Cardiac muscle cell (in vitro differentiated cells and primary cell): ENCODE measurements around the gene BCL11A. TPM values are rescaled to one million over a fixed set of nuclear protein-coding genes. Genes with fewer than 3 reads are reported as not detected.

Source experiments
- DNase-seq, 2 donors: peaks; one replicate each; pipeline versions ENCODE4 v3.0.0 to v3.0.0-alpha.2; 2010 to 2017; ENCODE audit warnings: low read depth in 1 of 2, low spot score in 1 of 2
- H3K27ac ChIP-seq: fragments of 200-600 bp; sonication (generic); 2 replicates; pipeline ENCODE4 v1.5.1; 2016
- H3K27me3 ChIP-seq: fragments of 200-600 bp; sonication (generic); 2 replicates; pipeline ENCODE4 v1.6.0; 2016; ENCODE audit warnings: control low read depth
- H3K36me3 ChIP-seq: fragments of 200-600 bp; sonication (generic); 2 replicates; pipeline ENCODE4 v1.5.1; 2016; ENCODE audit warnings: control low read depth
- H3K4me1 ChIP-seq: fragments of 200-600 bp; sonication (generic); 2 replicates; pipeline ENCODE4 v1.8.1; 2017; ENCODE audit warnings: low read depth, mild to moderate bottlenecking, mixed run types
- H3K4me3 ChIP-seq: fragments of 200-600 bp; sonication (generic); 2 replicates; pipeline ENCODE4 v1.5.1; 2016; ENCODE audit warnings: mild to moderate bottlenecking
- H3K9me3 ChIP-seq: fragments of 200-600 bp; sonication (generic); 2 replicates; pipeline ENCODE4 v1.5.1; 2017; ENCODE audit warnings: low read depth, mild to moderate bottlenecking, control low read depth
- CTCF ChIP-seq: IDR thresholded peaks from 2 replicates; pipeline ENCODE4 v1.5.1; 2012; ENCODE audit warnings: low read depth, mild to moderate bottlenecking, low read length
- polyA plus RNA-seq: library from polyadenylated mRNA; unstranded; fragments of >200 nt; fragmentation: Nextera tagmentation; extraction: Ambion mirVana; gene quantifications from 2 replicates; pipeline ENCODE4 v1.2.1, GENCODE V29; 2016
- total RNA-seq: library from RNA; depleted of rRNA; stranded (reverse); fragments of >200 nt; gene quantifications from 2 replicates; pipeline ENCODE4 v1.2.3, GENCODE V29; 2016

Gene BCL11A
- total and polyA plus RNA-seq, 2 experiments from 2014 or later, result 15.7 to 19.8 TPM

GRCh38 chr2:60596411-60596810 lies 43.0 kb upstream of the BCL11A start:
- no peaks in the 10 kb centered on the region for H3K4me1 ChIP-seq
- no peak overlapping the region for H3K27ac ChIP-seq
- H3K27me3 ChIP-seq, result no peaks in the 10 kb centered on the region
- H3K9me3 ChIP-seq, result no peaks in the 10 kb centered on the region
- no peak for DNase-seq
- no peak for TF ChIP-seq CTCF
- H3K4me3 ChIP-seq, result no peak overlapping the region
- H3K36me3 ChIP-seq, result no peaks in the 10 kb centered on the region

DNA sequence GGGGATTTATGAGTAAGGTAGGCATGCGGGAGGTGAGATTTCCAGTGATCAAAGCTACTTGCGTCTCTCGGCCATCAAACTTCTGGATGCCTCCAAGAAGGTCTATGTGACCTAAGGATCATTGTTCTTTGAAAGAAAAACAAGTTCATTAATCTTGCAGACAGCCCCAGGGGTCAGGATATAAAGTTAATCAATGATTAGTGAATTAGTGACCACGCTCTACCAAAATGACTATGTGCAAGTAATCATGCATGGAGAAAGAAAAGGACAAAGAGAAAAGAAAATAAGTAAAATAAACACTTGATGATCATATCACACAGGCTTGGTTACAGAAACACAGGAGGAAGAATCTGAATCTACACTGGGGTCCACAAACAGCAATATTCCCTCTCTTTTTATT lies 42.5 kb upstream of the BCL11A start:
- no peak for DNase-seq
- Histone ChIP-seq H3K4me3 (no peak overlapping the region), H3K4me1 (no peaks in the 10 kb centered on the region), H3K27me3 (no peaks in the 10 kb centered on the region), H3K9me3 (no peaks in the 10 kb centered on the region), H3K36me3 (no peaks in the 10 kb centered on the region), H3K27ac (no peak overlapping the region)
- no peak for TF ChIP-seq CTCF

- TF ChIP-seq CTCF, result no peak
- no peaks in the 10 kb centered on the region for H3K36me3 ChIP-seq
- no peaks in the 10 kb centered on the region for H3K9me3 ChIP-seq
- H3K27me3 ChIP-seq, result peaks cover 3% of the 10 kb centered on the region
- no peak for DNase-seq
- no peak overlapping the region for H3K27ac ChIP-seq
- H3K4me1 ChIP-seq, result no peaks in the 10 kb centered on the region
- no peak overlapping the region for H3K4me3 ChIP-seq
Observed at GRCh38 chr2:60589104-60589503, 35.6 kb upstream of the BCL11A start.

DNA sequence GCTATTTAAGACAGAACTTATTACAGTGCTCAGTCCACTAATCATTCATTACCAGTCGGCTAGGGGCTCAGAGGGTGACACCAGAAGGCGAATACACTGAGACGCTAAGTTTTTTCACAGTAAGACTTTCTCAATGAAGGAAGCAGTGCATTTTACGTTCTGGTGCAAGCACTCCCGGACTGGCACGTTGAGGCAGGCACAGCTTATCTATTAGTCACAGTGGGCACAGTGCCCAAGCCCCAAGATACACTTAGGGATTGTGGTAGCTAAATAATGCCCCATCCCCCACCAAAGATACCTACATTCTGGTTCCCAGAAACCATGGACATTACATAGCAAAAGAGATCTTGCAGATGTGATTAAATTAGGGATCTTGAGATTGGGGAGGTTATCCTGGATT lies 32.6 kb upstream of the BCL11A start:
- TF ChIP-seq CTCF, result no peak
- Histone ChIP-seq H3K9me3 (no peaks in the 10 kb centered on the region), H3K36me3 (no peaks in the 10 kb centered on the region), H3K27ac (no peak overlapping the region), H3K27me3 (peaks cover 30% of the 10 kb centered on the region), H3K4me1 (no peaks in the 10 kb centered on the region), H3K4me3 (no peak overlapping the region)
- peak in 1 of 2 donors; percentile 4 for DNase-seq

GRCh38 chr2:60585276-60585675 lies 31.8 kb upstream of the BCL11A start:
- no peak for TF ChIP-seq CTCF
- DNase-seq, result no peak
- peaks cover 39% of the 10 kb centered on the region for H3K27me3 ChIP-seq

GRCh38 chr2:60583604-60584003 lies 30.1 kb upstream of the BCL11A start:
- no peaks in the 10 kb centered on the region for H3K36me3 ChIP-seq
- DNase-seq, result no peak
- H3K9me3 ChIP-seq, result no peaks in the 10 kb centered on the region
- H3K27ac ChIP-seq, result no peak overlapping the region
- no peak for TF ChIP-seq CTCF
- H3K27me3 ChIP-seq, result peaks cover 51% of the 10 kb centered on the region
- H3K4me3 ChIP-seq, result no peak overlapping the region
- H3K4me1 ChIP-seq, result no peaks in the 10 kb centered on the region

More at GRCh38 chr2:60585276-60585675, 31.8 kb upstream of the BCL11A start:
- Histone ChIP-seq H3K9me3 (no peaks in the 10 kb centered on the region), H3K4me3 (no peak overlapping the region), H3K4me1 (no peaks in the 10 kb centered on the region), H3K27ac (no peak overlapping the region), H3K36me3 (no peaks in the 10 kb centered on the region)
